Liver (tissue), 3 donors: ENCODE measurements around the gene RHEB.

ENCODE experiments used
- ATF3 ChIP-seq: IDR thresholded peaks from 2 replicates; pipeline ENCODE4 v1.6.1; 2016; ENCODE audit warnings: antibody characterized with exemption
- CTCF ChIP-seq: fragments of 150-350 bp; IDR thresholded peaks from 2 replicates; pipeline ENCODE4 v1.5.1; 2017; ENCODE audit warnings: improper control_type of control experiment, low read depth, low read length; ENCODE audit not compliant: missing input control
- GABPA ChIP-seq, 2 donors: IDR thresholded peaks in 1 of 2; conservative IDR thresholded peaks in 1 of 2; 2 replicates each; pipeline ENCODE4 v1.6.1; 2016; ENCODE audit warnings: antibody characterized with exemption in 2 of 2, mild to moderate bottlenecking in 1 of 2, moderate library complexity in 1 of 2
- JUND ChIP-seq, 2 donors: IDR thresholded peaks; 2 replicates each; pipeline ENCODE4 v1.6.1; 2016; ENCODE audit warnings: antibody characterized with exemption in 2 of 2
- MAX ChIP-seq: IDR thresholded peaks from 2 replicates; pipeline ENCODE4 v1.6.1; 2016; ENCODE audit warnings: antibody characterized with exemption
- NR2F2 ChIP-seq: IDR thresholded peaks from 2 replicates; pipeline ENCODE4 v1.6.1; 2016; ENCODE audit warnings: antibody characterized with exemption
- RAD21 ChIP-seq, 2 donors: IDR thresholded peaks; 2 replicates each; pipeline ENCODE4 v1.6.1; 2016; ENCODE audit warnings: antibody characterized with exemption in 2 of 2, mild to moderate bottlenecking in 2 of 2
- REST ChIP-seq: IDR thresholded peaks from 2 replicates; pipeline ENCODE4 v1.6.1; 2016; ENCODE audit warnings: antibody characterized with exemption, mild to moderate bottlenecking
- RXRA ChIP-seq, 2 donors: IDR thresholded peaks; 2 replicates each; pipeline ENCODE4 v1.6.1; 2017 to 2018; ENCODE audit warnings: antibody characterized with exemption in 2 of 2, mild to moderate bottlenecking in 1 of 2
- TAF1 ChIP-seq: conservative IDR thresholded peaks from 2 replicates; pipeline ENCODE4 v1.6.1; 2016; ENCODE audit warnings: antibody characterized with exemption, mild to moderate bottlenecking
- YY1 ChIP-seq: IDR thresholded peaks from 2 replicates; pipeline ENCODE4 v1.6.1; 2016; ENCODE audit warnings: antibody characterized with exemption, mild to moderate bottlenecking
- ZBTB33 ChIP-seq: IDR thresholded peaks from 2 replicates; pipeline ENCODE4 v1.6.1; 2016; ENCODE audit warnings: antibody characterized with exemption
- donor health status: healthy.
- donor health status: healthy.

- TF ChIP-seq JUND (IDR thresholded peaks at IDR 0.05) = no peak
- TF ChIP-seq ATF3 = no peak
- TF ChIP-seq NR2F2 = no peak
- no peak for TF ChIP-seq MAX
- no peak for TF ChIP-seq CTCF
- no peak for TF ChIP-seq TAF1
- no peak for TF ChIP-seq REST
- TF ChIP-seq GABPA (IDR thresholded peaks at IDR 0.05 in 1 of 2, conservative IDR thresholded peaks at IDR 0.05 in 1 of 2) = no peak
- TF ChIP-seq ZBTB33 = no peak
- no peak for TF ChIP-seq RXRA (IDR thresholded peaks at IDR 0.05)
- no peak for TF ChIP-seq YY1
- no peak for TF ChIP-seq RAD21 (IDR thresholded peaks at IDR 0.05)
Observed at GRCh38 chr7:151439855-151440798, 79.6 kb downstream of the RHEB start, which contains the start of gene CRYGN.
